ENCODE measurements around the gene GMCL1. TPM values are rescaled to one million over a fixed set of nuclear protein-coding genes. Genes with fewer than 3 reads are reported as not detected.

The GMCL1 gene
- total RNA-seq, 4 donors from 2014 or later, result 11.9 to 15.6 (median 13.4) TPM

DNA sequence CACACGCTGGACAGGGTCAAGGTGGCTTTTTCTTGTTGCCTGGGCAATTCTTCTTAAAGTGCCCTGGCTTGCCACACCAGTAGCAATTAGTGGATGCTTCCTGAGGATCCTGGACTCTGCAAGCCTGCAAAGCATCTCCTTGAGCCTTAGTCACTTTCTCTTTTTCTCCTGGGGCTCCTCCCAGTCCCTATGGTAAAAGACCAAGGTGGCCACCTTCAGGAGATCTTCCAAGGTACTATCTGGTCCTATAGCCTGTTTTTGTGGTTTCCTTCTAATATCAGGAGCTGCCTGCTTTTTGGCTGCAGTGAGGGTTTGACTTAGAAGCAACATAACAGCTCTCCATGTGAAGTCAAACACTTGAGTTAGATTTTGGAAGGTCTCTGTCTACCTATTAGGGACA, 33.3 kb upstream of the GMCL1 start:
- DNase-seq, result no peak
- Histone ChIP-seq H3K9me3 (no peaks in the 10 kb centered on the region), H3K27me3 (no peaks in the 10 kb centered on the region), H3K27ac (no peak overlapping the region), H3K4me1 (peaks cover under 1 to 29% (median 5%) of the 10 kb centered on the region in 3 donors), H3K4me3 (no peak overlapping the region), H3K36me3 (peaks cover 0 to 54% (median 0%) of the 10 kb centered on the region in 3 donors)
- no peak for TF ChIP-seq POLR2A (IDR thresholded peaks at IDR 0.05)
- TF ChIP-seq, protein P1, sequence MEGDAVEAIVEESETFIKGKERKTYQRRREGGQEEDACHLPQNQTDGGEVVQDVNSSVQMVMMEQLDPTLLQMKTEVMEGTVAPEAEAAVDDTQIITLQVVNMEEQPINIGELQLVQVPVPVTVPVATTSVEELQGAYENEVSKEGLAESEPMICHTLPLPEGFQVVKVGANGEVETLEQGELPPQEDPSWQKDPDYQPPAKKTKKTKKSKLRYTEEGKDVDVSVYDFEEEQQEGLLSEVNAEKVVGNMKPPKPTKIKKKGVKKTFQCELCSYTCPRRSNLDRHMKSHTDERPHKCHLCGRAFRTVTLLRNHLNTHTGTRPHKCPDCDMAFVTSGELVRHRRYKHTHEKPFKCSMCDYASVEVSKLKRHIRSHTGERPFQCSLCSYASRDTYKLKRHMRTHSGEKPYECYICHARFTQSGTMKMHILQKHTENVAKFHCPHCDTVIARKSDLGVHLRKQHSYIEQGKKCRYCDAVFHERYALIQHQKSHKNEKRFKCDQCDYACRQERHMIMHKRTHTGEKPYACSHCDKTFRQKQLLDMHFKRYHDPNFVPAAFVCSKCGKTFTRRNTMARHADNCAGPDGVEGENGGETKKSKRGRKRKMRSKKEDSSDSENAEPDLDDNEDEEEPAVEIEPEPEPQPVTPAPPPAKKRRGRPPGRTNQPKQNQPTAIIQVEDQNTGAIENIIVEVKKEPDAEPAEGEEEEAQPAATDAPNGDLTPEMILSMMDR (IDR thresholded peaks at IDR 0.05), result no peak
- intact Hi-C loops (cut with DNase I), result no loop called here
- 100% methylated on average over 1 of the region's 1 CpG; no CpG with 5 or more reads in 1 of the 2 donors for WGBS, 2 donors

DNA sequence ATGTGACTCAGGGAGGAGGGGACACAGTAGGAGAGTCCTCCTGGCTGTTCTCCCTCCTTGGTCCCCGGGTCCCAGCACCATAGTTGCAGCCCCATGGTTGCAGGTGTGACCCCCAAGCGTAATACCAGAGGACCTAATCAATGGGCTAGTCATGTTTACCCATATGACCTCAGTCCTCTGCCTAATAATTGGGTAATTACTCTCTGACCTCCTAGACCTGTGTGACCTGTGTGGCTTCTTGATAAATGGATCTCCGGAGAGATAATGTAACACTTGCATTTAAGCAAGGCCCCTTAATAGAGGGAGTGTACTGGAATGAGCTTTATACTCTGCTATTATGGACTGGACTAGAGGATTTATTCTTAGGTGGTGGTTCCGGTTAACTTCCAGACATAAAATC, 32.2 kb upstream of the GMCL1 start:
- Histone ChIP-seq H3K27ac (no peak overlapping the region), H3K4me1 (peaks cover 0 to 25% (median 5%) of the 10 kb centered on the region in 3 donors), H3K36me3 (peaks cover 0 to 61% (median 0%) of the 10 kb centered on the region in 3 donors), H3K27me3 (no peaks in the 10 kb centered on the region), H3K4me3 (no peak overlapping the region), H3K9me3 (no peaks in the 10 kb centered on the region)
- DNase-seq, result no peak
- intact Hi-C loops (cut with DNase I), result no loop called here
- 88 to 96% methylated on average over 3 to 4 of the region's 4 CpGs for WGBS, 2 donors
- TF ChIP-seq, protein P1 (IDR thresholded peaks at IDR 0.05), result no peak
- no peak for TF ChIP-seq POLR2A (IDR thresholded peaks at IDR 0.05)

DNA sequence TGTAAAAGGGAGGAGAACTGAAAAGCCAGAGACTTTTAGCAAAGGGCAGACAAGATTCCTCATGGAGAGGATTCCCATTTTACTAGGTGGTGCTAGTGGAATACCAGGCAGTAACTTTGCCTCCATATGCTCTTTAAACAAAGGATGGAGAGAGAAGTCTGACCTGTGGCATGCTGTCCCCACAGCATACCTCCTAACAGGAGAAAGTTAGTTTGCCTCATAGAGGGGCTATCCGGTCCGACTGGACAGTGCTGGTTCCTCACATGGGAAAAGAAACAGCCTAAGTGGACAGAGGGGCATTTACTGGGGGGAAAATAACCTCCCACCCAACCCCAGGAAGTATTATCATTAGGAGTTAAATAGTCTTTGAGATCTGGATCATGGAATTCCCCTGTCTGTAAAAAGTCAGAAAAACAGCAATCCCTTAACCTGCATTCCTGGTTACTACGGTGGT, 31.6 kb upstream of the GMCL1 start:
- H3K4me1 ChIP-seq, result peaks cover 0 to 25% (median 5%) of the 10 kb centered on the region in 3 donors
- no peak for DNase-seq
- H3K27me3 ChIP-seq, result no peaks in the 10 kb centered on the region
- intact Hi-C loops (cut with DNase I), result no loop called here
- H3K36me3 ChIP-seq, result peaks cover 0 to 62% (median 0%) of the 10 kb centered on the region in 3 donors
- peak overlapping the region in 2 of 4 donors; percentile 32 to 71 for H3K27ac ChIP-seq
- H3K9me3 ChIP-seq, result no peaks in the 10 kb centered on the region
- WGBS, 2 donors, result 48 to 57% methylated on average over 3 of the region's 3 CpGs
- H3K4me3 ChIP-seq, result peak overlapping the region in 1 of 4 donors; percentile 52
- TF ChIP-seq POLR2A (IDR thresholded peaks at IDR 0.05), result no peak
- TF ChIP-seq, protein P1 (IDR thresholded peaks at IDR 0.05), result no peak

DNA sequence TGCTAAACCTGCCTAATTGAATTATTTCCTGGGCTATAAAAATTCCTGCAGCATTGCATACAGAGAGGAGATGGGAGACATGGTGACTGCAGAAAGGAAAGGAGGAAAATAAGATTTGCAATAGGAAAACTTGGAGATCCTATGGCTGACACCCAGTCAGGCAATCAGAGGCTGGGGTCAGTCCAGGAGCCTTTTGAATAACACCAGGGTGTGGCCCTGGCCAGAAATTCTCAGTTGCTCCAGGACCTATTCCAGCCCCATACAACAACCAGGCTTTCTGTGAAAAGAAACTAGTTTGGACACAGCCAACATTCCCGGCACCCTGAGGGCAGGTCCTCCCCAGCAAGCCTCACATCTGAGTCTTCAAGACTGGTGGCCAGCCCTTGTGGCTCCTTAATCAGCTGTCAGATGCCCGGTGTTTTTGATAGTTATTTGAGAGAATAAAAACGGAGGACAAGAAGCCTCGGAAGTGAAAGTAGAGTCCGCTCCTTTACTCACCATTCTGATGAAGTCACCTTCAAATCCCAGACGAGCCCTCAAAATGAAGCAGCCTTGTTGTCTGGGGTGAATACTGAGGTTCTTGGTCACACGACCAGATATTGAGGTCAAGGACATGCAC, 31.1 kb upstream of the GMCL1 start:
- 10 to 30% methylated on average over 6 to 7 of the region's 7 CpGs for WGBS, 2 donors
- no peak for DNase-seq
- no peaks in the 10 kb centered on the region for H3K27me3 ChIP-seq
- H3K4me3 ChIP-seq, result peak overlapping the region in 3 of 4 donors; percentile 2 to 52 (median 16)
- TF ChIP-seq POLR2A (IDR thresholded peaks at IDR 0.05), result no peak
- TF ChIP-seq, protein P1 (IDR thresholded peaks at IDR 0.05), result no peak
- peak overlapping the region; percentile 32 to 71 (median 51) for H3K27ac ChIP-seq
- H3K36me3 ChIP-seq, result peaks cover 0 to 60% (median 0%) of the 10 kb centered on the region in 3 donors
- peaks cover 0 to 25% (median 5%) of the 10 kb centered on the region in 3 donors for H3K4me1 ChIP-seq
- intact Hi-C loops (cut with DNase I), result no loop called here
- H3K9me3 ChIP-seq, result no peaks in the 10 kb centered on the region

DNA sequence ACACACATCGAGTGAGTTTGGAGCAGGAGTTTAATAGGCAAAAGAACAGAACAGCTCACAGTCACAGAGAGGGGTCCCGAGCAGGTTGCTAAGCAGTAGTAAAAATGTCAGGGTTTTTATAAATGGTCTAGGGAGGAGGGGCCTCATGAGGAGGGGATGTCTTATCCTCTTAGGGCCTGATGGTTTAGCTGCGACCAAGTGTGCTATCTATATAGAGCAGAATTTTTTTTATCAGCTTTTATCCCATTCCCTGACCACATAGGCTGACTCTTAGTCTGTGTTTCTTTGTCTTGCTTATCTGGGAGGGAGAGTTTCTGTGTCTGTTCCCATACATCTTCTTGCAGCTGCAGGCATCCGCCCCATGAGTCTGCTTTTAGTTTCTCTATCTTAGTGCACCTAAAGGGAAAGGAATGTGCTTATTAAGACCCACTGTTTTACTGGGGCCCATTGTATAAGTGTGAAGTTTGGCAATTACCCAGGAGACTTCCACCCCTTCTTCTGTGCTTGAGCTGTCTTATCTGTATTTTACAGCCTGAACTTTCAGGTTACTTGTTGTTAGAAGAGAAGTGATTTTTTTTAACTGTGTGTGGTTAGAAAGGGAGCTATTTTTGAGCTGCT, 30.4 kb upstream of the GMCL1 start:
- 33 to 47% methylated on average over 4 of the region's 4 CpGs for WGBS, 2 donors
- no peaks in the 10 kb centered on the region for H3K9me3 ChIP-seq
- peak overlapping the region in 2 of 4 donors; percentile 16 to 52 for H3K4me3 ChIP-seq
- H3K4me1 ChIP-seq, result peaks cover 0 to 25% (median 5%) of the 10 kb centered on the region in 3 donors
- H3K27ac ChIP-seq, result peak overlapping the region in 3 of 4 donors; percentile 32 to 71 (median 55)
- TF ChIP-seq, protein P1 (IDR thresholded peaks at IDR 0.05), result no peak
- no peak for TF ChIP-seq POLR2A (IDR thresholded peaks at IDR 0.05)
- no peaks in the 10 kb centered on the region for H3K27me3 ChIP-seq
- no peak for DNase-seq
- intact Hi-C loops (cut with DNase I), result no loop called here
- H3K36me3 ChIP-seq, result peaks cover 0 to 58% (median 0%) of the 10 kb centered on the region in 3 donors
